Astrocyte (in vitro differentiated cells and primary cell): ENCODE results near the gene KIFAP3. TPM values are rescaled to one million over a fixed set of nuclear protein-coding genes. Genes with fewer than 3 reads are reported as not detected.
A peak's percentile ranks its signal among the peaks of the same experiment; 100 is the strongest.

ENCODE experiments used
- DNase-seq: peaks from one replicate; pipeline ENCODE4 v3.0.0-alpha.2; 2010; ENCODE audit warnings: low read depth
- FAIRE-seq: peaks from 2 replicates; lab custom pipeline; 2011; peaks lifted over from hg19 to GRCh38; lab: Jason Lieb, UNC
- H2AFZ ChIP-seq: 2 replicates; pipeline ENCODE4 v1.6.0; 2012; ENCODE audit warnings: low read depth, low read length, inconsistent platforms
- H3K27ac ChIP-seq: 2 replicates; pipeline ENCODE4 v1.5.1; 2011; ENCODE audit warnings: low read depth, low read length, inconsistent platforms
- H3K27me3 ChIP-seq: 2 replicates; pipeline ENCODE4 v1.6.0; 2011; ENCODE audit warnings: low read length, inconsistent platforms; ENCODE audit not compliant: insufficient read depth
- H3K36me3 ChIP-seq: 2 replicates; pipeline ENCODE4 v1.5.1; 2011; ENCODE audit warnings: low read length, inconsistent platforms; ENCODE audit not compliant: insufficient read depth
- H3K4me1 ChIP-seq: 2 replicates; pipeline ENCODE4 v1.5.1; 2011; ENCODE audit warnings: low read length, inconsistent platforms; ENCODE audit not compliant: insufficient read depth
- H3K4me2 ChIP-seq: 2 replicates; pipeline ENCODE4 v1.6.0; 2012; ENCODE audit warnings: low read length, inconsistent platforms
- H3K4me3 ChIP-seq: 2 replicates; pipeline ENCODE4 v1.5.1; 2011; ENCODE audit warnings: low read depth, mild to moderate bottlenecking, low read length, inconsistent platforms; ENCODE audit not compliant: insufficient read depth
- H3K79me2 ChIP-seq: 2 replicates; pipeline ENCODE4 v1.6.0; 2012; ENCODE audit warnings: mild to moderate bottlenecking, low read length, inconsistent platforms; ENCODE audit not compliant: insufficient read depth
- H3K9ac ChIP-seq: 2 replicates; pipeline ENCODE4 v1.6.0; 2012; ENCODE audit warnings: mild to moderate bottlenecking, low read length, inconsistent platforms
- H3K9me3 ChIP-seq: 2 replicates; pipeline ENCODE4 v1.5.1; 2012; ENCODE audit warnings: low read depth, mild to moderate bottlenecking, low read length, inconsistent platforms; ENCODE audit not compliant: insufficient read depth
- H4K20me1 ChIP-seq: 2 replicates; pipeline ENCODE4 v1.6.0; 2012; ENCODE audit warnings: low read length, inconsistent platforms; ENCODE audit not compliant: insufficient read depth
- H3K27ac Mint-ChIP-seq: one replicate; pipeline ENCODE4 v1.8.0; 2021; ENCODE audit warnings: mild to moderate bottlenecking, mixed read lengths; ENCODE audit not compliant: unreplicated experiment
- H3K27me3 Mint-ChIP-seq: one replicate; pipeline ENCODE4 v1.8.0; 2021; ENCODE audit warnings: low read depth, mixed read lengths; ENCODE audit not compliant: unreplicated experiment
- H3K36me3 Mint-ChIP-seq: one replicate; pipeline ENCODE4 v1.8.0; 2021; ENCODE audit warnings: low read depth, mixed read lengths; ENCODE audit not compliant: unreplicated experiment
- H3K4me1 Mint-ChIP-seq: one replicate; pipeline ENCODE4 v1.8.0; 2021; ENCODE audit warnings: low read depth, mixed read lengths; ENCODE audit not compliant: unreplicated experiment
- H3K4me3 Mint-ChIP-seq: one replicate; pipeline ENCODE4 v1.8.0; 2021; ENCODE audit warnings: mild to moderate bottlenecking, moderate library complexity, mixed read lengths; ENCODE audit not compliant: unreplicated experiment
- H3K9me3 Mint-ChIP-seq: one replicate; pipeline ENCODE4 v1.8.0; 2021; ENCODE audit warnings: mild to moderate bottlenecking, mixed read lengths; ENCODE audit not compliant: unreplicated experiment
- EZH2 ChIP-seq: IDR thresholded peaks from 2 replicates; pipeline ENCODE4 v1.6.1; 2012; ENCODE audit warnings: mild to moderate bottlenecking, low read length, inconsistent platforms; ENCODE audit not compliant: insufficient read depth
- total RNA-seq: library from RNA; stranded (reverse); gene quantifications from 2 replicates; pipeline ENCODE4 v1.2.1, GENCODE V29; 2021
- TF ChIP-seq, protein P1 (sequence below): IDR thresholded peaks from 2 replicates; pipeline ENCODE4 v1.5.1; 2011; ENCODE audit warnings: low read depth, mild to moderate bottlenecking, inconsistent platforms, low read length, moderate library complexity; ENCODE audit not compliant: insufficient read depth

The KIFAP3 gene
- total RNA-seq, 1 donor from 2014 or later: 32.8 TPM

GRCh38 chr1:170075186-170075585, 691 bp upstream of the KIFAP3 start:
- peak overlapping the region; percentile 98 for H3K4me3 Mint-ChIP-seq
- no peak for FAIRE-seq
- Histone ChIP-seq H3K9me3 (peaks cover 6% of the 10 kb centered on the region), H3K4me1 (no peaks in the 10 kb centered on the region), H3K4me3 (peak overlapping the region; percentile 95), H3K36me3 (no peaks in the 10 kb centered on the region), H3K4me2 (peak overlapping the region; percentile 98), H2AFZ (peak overlapping the region; percentile 97), H3K27ac (no peak overlapping the region), H3K79me2 (peaks cover 25% of the 10 kb centered on the region), H4K20me1 (no peaks in the 10 kb centered on the region), H3K9ac (peak overlapping the region; percentile 94), H3K27me3 (no peaks in the 10 kb centered on the region)
- DNase-seq: no peak
- H3K36me3 Mint-ChIP-seq: peaks cover 3% of the 10 kb centered on the region
- H3K4me1 Mint-ChIP-seq: peaks cover 6% of the 10 kb centered on the region
- TF ChIP-seq EZH2: no peak
- H3K27me3 Mint-ChIP-seq: no peaks in the 10 kb centered on the region
- no peak overlapping the region for H3K27ac Mint-ChIP-seq
- no peaks in the 10 kb centered on the region for H3K9me3 Mint-ChIP-seq

DNA sequence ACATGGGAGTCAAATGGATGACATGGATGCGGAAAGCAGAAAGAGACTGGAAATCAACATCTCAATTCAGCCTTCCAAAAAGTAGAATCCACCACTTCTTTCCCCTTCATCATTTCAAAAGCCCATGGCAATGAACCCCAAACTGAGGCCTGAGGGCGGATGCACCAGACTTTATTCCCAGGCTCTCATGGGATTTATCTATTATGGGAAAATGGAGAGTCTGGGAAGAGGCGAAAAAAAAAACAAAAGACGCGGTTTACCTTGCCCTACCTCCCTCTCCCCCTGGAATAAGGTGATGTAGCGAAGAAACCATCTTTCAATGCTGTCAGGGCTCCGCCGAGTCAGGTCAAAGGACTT, 624 bp downstream of the KIFAP3 start:
- Mint-ChIP-seq H3K27me3 (no peaks in the 10 kb centered on the region), H3K4me3 (peak overlapping the region; percentile 98), H3K36me3 (peaks cover 3% of the 10 kb centered on the region), H3K27ac (peak overlapping the region; percentile 76), H3K9me3 (no peaks in the 10 kb centered on the region), H3K4me1 (peaks cover 10% of the 10 kb centered on the region)
- H3K4me3 ChIP-seq: peak overlapping the region; percentile 95
- no peaks in the 10 kb centered on the region for H3K36me3 ChIP-seq
- H4K20me1 ChIP-seq: no peaks in the 10 kb centered on the region
- no peak for FAIRE-seq
- H3K27ac ChIP-seq: peak overlapping the region; percentile 78
- TF ChIP-seq EZH2: no peak
- TF ChIP-seq, protein P1, sequence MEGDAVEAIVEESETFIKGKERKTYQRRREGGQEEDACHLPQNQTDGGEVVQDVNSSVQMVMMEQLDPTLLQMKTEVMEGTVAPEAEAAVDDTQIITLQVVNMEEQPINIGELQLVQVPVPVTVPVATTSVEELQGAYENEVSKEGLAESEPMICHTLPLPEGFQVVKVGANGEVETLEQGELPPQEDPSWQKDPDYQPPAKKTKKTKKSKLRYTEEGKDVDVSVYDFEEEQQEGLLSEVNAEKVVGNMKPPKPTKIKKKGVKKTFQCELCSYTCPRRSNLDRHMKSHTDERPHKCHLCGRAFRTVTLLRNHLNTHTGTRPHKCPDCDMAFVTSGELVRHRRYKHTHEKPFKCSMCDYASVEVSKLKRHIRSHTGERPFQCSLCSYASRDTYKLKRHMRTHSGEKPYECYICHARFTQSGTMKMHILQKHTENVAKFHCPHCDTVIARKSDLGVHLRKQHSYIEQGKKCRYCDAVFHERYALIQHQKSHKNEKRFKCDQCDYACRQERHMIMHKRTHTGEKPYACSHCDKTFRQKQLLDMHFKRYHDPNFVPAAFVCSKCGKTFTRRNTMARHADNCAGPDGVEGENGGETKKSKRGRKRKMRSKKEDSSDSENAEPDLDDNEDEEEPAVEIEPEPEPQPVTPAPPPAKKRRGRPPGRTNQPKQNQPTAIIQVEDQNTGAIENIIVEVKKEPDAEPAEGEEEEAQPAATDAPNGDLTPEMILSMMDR: no peak
- no peak for DNase-seq
- H3K27me3 ChIP-seq: no peaks in the 10 kb centered on the region
- H3K9ac ChIP-seq: peak overlapping the region; percentile 94
- peak overlapping the region; percentile 98 for H3K4me2 ChIP-seq
- H3K79me2 ChIP-seq: peaks cover 25% of the 10 kb centered on the region
- H3K4me1 ChIP-seq: no peaks in the 10 kb centered on the region
- H2AFZ ChIP-seq: peak overlapping the region; percentile 97
- peaks cover 3% of the 10 kb centered on the region for H3K9me3 ChIP-seq

- no peaks in the 10 kb centered on the region for H3K9me3 ChIP-seq
- Mint-ChIP-seq H3K27ac (no peak overlapping the region), H3K4me3 (no peak overlapping the region), H3K9me3 (no peaks in the 10 kb centered on the region), H3K36me3 (peaks cover 3% of the 10 kb centered on the region), H3K27me3 (no peaks in the 10 kb centered on the region), H3K4me1 (peaks cover 14% of the 10 kb centered on the region)
- H3K27me3 ChIP-seq: no peaks in the 10 kb centered on the region
- H3K4me3 ChIP-seq: no peak overlapping the region
- no peak overlapping the region for H2AFZ ChIP-seq
- H3K36me3 ChIP-seq: no peaks in the 10 kb centered on the region
- no peak overlapping the region for H3K9ac ChIP-seq
- no peak overlapping the region for H3K4me2 ChIP-seq
- H3K79me2 ChIP-seq: peaks cover 28% of the 10 kb centered on the region
- H3K27ac ChIP-seq: no peak overlapping the region
- DNase-seq (no peak), FAIRE-seq (no peak)
- H4K20me1 ChIP-seq: no peaks in the 10 kb centered on the region
- TF ChIP-seq EZH2: no peak
- TF ChIP-seq, protein P1: no peak
- no peaks in the 10 kb centered on the region for H3K4me1 ChIP-seq
Measured at GRCh38 chr1:170071378-170071777, 3.1 kb downstream of the KIFAP3 start.
